WI38 (cell line): Measurements from ENCODE around the gene TRAPPC6A.

ENCODE experiments used
- H3K4me3 ChIP-seq: 2 replicates; pipeline ENCODE4 v1.5.1; 2011; ENCODE audit warnings: low read depth, mild to moderate bottlenecking, control low read depth, low read length
- CTCF ChIP-seq: IDR thresholded peaks from 2 replicates; pipeline ENCODE4 v1.5.1; 2012; ENCODE audit warnings: low read depth, mild to moderate bottlenecking, control low read depth, low read length

The TRAPPC6A gene, protein sequence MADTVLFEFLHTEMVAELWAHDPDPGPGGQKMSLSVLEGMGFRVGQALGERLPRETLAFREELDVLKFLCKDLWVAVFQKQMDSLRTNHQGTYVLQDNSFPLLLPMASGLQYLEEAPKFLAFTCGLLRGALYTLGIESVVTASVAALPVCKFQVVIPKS

DNA sequence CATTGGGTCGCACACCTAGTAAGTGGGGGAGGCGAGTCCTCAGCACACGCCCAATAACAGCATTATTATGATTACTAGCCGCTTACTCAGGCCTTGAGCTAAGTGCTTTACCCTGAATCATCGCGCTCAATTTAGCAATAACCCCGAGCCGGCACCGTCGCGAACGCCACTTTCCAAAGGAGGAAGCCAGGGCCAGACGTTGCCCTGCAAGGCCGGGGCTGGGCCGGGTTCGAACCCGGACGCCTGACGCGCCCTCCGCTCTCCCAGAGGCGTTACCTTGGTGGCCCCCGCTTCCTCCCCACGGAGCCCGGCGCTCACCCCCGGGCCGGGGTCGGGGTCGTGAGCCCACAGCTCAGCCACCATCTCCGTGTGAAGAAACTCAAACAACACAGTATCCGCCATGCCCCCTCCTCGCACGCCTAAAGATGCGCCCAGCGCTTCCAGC lies at the start of gene TRAPPC6A:
TSS of gene TRAPPC6A (minus strand) at position 421 of the 445 bp plus-strand sequence. CDS start at position 402, 19 bp downstream.
- peak within 1 kb of the TSS; percentile 84 for H3K4me3 ChIP-seq

DNA sequence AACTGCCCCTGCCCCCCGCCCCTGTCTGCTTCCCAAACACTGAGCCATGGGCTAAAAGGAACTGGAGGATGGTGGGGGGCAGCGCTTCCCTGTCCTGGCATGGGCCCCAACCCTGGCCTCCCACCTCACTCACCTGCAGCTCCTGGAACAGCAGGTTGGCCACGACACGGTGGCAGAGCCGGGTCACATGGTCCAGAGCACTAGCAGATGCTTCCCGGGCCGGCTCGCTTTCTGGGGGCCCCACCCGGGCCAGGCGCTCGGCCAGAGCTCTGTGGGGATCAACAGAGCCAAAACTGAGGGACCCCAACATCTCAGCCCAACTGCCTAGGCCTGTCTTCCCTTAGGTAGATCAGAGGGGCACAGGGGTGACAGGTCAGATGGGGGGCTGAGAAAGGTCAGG lies 46.6 kb upstream of the TRAPPC6A start:
- H3K4me3 ChIP-seq: no peak overlapping the region
- TF ChIP-seq CTCF: no peak

More for the DNA sequence above, at the start of gene TRAPPC6A:
- TF ChIP-seq CTCF: no peak

GRCh38 chr19:45223879-45224278 lies 45.8 kb upstream of the TRAPPC6A start:
- no peak overlapping the region for H3K4me3 ChIP-seq
- TF ChIP-seq CTCF: no peak

DNA sequence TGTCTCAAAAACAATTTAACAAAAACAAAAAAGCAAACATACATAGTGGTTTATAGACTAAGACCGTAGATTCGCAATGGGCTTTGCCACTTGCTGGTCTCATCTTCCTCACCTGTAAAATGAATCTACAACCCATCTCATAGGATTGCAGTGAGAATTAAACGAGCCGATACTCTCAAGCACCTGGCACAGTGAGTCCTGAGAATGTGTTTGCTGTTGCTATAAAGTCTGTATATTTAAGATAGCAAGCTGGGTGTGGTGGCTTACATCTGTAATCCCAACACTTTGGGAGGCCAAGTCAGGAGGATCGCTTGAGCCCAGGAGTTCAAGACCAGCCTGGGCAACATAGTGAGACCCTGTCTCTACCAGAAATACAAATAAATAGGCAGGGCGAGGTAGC lies 44.7 kb upstream of the TRAPPC6A start:
- TF ChIP-seq CTCF: no peak
- no peak overlapping the region for H3K4me3 ChIP-seq

GRCh38 chr19:45218911-45219743 lies 41.1 kb upstream of the TRAPPC6A start:
- TF ChIP-seq CTCF: no peak
- H3K4me3 ChIP-seq: no peak overlapping the region

GRCh38 chr19:45218426-45218825 lies 40.4 kb upstream of the TRAPPC6A start:
- no peak for TF ChIP-seq CTCF

DNA sequence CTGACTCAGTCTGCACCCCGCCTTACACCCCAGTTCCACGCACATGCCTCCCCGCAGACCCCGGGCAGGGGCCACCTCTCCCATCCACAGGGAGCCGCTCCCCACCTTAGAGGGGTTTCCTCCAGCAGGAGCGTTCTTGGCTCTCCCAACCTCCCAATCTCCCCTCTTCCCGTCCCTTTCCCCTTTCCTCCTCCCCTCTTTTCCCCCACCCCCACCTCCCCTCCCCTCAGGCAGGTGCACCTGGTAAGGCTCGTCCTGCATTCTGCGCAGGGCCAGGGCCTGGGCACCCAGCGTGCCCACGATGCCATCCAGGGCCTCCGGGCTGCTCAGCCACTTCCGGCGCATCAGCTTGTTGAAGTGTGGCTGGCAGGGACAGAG lies 39.9 kb upstream of the TRAPPC6A start:
- no peak overlapping the region for H3K4me3 ChIP-seq
- TF ChIP-seq CTCF: no peak

More at GRCh38 chr19:45218426-45218825, 40.4 kb upstream of the TRAPPC6A start:
- H3K4me3 ChIP-seq: no peak overlapping the region
